ENCODE data around the gene TCHP.

The TCHP gene

GRCh38 chr12:109938947-109939346, 38.9 kb downstream of the TCHP start:
- DNase-seq: no peak

GRCh38 chr12:109939504-109939903, 39.4 kb downstream of the TCHP start:
- no peak for DNase-seq

GRCh38 chr12:109940339-109940923, 40.4 kb downstream of the TCHP start:
- no peak for DNase-seq

GRCh38 chr12:109943811-109944210, 43.7 kb downstream of the TCHP start:
- no peak for DNase-seq

GRCh38 chr12:109944561-109945359, 44.7 kb downstream of the TCHP start:
- DNase-seq: no peak

- no peak for DNase-seq
Measured at GRCh38 chr12:109946505-109946904, 46.4 kb downstream of the TCHP start.

GRCh38 chr12:109946913-109947312, 46.8 kb downstream of the TCHP start:
- DNase-seq: no peak

- DNase-seq: no peak
Measured at GRCh38 chr12:109947521-109947920, 47.4 kb downstream of the TCHP start.

- DNase-seq: no peak
Measured at GRCh38 chr12:109948368-109948767, 48.3 kb downstream of the TCHP start.

GRCh38 chr12:109949089-109949488, 49.0 kb downstream of the TCHP start:
- DNase-seq: no peak

- no peak for DNase-seq
Measured at GRCh38 chr12:109950625-109951024, 50.6 kb downstream of the TCHP start.

GRCh38 chr12:109951136-109951535, 51.1 kb downstream of the TCHP start:
- no peak for DNase-seq

- DNase-seq: no peak
Measured at GRCh38 chr12:109951751-109952150, 51.7 kb downstream of the TCHP start.

GRCh38 chr12:109952160-109952858, 52.2 kb downstream of the TCHP start:
- DNase-seq: no peak

GRCh38 chr12:109952873-109953272, 52.8 kb downstream of the TCHP start:
- no peak for DNase-seq

- DNase-seq: no peak
Measured at GRCh38 chr12:109953656-109954055, 53.6 kb downstream of the TCHP start.

GRCh38 chr12:109958374-109958773, 58.3 kb downstream of the TCHP start:
- DNase-seq: no peak

GRCh38 chr12:109959411-109960093, 59.5 kb downstream of the TCHP start:
- no peak for DNase-seq

- no peak for DNase-seq
Measured at GRCh38 chr12:109961201-109961600, 61.1 kb downstream of the TCHP start.

- no peak for DNase-seq
Measured at GRCh38 chr12:109961612-109962011, 61.5 kb downstream of the TCHP start.

GRCh38 chr12:109962398-109962797, 62.3 kb downstream of the TCHP start:
- no peak for DNase-seq

- DNase-seq: no peak
Measured at GRCh38 chr12:109963330-109963729, 63.3 kb downstream of the TCHP start.

- no peak for DNase-seq
Measured at GRCh38 chr12:109963743-109964429, 63.8 kb downstream of the TCHP start.

All from stimulated activated CD4-positive, alpha-beta T cell treated with anti-CD3 and anti-CD28 coated beads, Interleukin-12 subunit alpha, Interleukin-12 subunit beta, amount 100 ng/mL, for 4 hours (primary cell).